NCI-H748 (cell line): ENCODE results near the gene TCEANC2.
A peak's percentile ranks its signal among the peaks of the same experiment; 100 is the strongest.
"Not testable (repeated sequence)": the region's sequence is repeated elsewhere in the genome, so short reads cannot be mapped to it uniquely, and the experiment has no call there.

ENCODE experiments used
- DNase-seq: peaks from one replicate; lab custom pipeline; 2025; ENCODE audit not compliant: unreplicated experiment; lab: John Stamatoyannopoulos, UW

Gene TCEANC2

DNA sequence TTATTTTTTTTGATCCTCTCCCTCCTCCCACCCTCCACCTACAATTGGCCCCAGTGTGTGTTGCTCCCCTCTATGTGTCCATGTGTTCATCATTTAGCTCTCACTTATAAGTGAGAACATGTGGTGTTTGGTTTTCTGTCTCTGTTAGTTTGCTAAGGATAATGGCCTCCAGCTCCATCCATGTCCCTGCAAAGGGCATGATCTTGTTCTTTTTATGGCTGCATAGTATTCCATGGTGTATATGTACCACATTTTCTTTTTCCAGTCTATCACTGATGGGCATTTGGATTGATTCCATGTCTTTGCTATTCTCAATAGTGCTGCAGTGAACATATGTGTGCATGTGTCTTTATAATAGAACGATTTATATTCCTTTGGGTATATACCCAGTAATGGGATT is 28.6 kb upstream of the TCEANC2 start:
- DNase-seq = not testable (repeated sequence)

DNA sequence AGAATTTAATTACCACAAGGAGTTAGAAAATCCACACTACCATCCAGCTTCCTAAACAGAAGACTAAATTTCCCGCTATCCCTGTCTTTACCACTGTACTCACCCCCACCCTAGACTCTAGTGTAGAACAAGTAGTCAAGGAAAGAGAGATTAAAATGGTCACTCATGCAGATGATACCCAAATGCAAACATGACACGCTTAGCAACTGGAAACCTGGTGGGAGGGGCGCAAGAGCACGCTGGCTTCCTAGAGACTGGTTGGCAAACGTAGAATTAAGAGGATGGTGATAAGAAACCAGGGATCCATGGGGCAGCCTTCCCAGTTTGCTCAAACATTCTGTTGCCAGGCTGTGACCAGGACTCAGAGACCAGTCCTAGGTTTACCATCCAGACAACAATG is 25.6 kb upstream of the TCEANC2 start:
- DNase-seq = no peak

DNA sequence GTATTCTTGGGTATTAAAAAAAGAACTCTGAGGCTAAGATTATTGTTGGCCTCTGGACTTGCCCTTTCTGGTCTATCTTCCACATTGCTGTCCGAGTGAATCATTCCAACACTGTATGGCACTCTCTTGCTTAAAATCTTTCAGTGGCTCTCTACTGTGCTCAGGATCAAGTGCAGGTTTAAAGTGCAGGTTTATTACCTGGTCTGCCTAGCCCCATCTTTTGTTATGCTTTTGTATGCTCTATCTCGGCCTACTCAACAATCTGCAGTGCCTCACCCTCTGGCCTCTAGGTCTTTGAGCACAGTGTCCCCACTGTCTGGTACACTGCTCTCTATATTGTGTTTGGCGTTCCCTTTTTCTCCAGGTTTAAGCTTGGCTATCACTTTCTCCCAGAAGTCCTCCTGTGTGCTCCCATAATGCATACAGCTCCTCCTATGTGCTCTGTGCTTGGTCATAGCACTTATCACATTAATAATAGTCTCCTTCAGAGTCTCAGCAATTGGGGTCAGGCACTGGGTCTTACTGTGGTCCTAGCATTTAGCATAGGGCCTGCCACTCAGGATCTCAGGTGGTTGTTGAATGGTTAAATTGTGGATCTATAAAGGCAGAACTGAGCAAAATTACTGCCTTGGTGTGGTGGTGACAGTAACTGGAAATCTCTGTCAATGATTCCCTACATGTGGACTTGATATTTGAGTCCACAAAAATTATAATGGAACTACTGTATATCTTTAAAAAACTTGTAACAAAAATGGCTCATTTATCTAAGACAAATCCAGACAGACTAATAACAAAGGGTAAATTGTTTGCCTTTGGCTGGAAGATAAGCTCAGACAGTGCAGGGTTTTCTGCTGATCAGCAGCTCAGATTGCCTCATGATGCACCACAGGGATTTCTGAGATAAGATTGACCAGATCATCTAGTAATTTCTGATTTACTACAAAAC is 24.8 kb upstream of the TCEANC2 start:
- DNase-seq = no peak

DNA sequence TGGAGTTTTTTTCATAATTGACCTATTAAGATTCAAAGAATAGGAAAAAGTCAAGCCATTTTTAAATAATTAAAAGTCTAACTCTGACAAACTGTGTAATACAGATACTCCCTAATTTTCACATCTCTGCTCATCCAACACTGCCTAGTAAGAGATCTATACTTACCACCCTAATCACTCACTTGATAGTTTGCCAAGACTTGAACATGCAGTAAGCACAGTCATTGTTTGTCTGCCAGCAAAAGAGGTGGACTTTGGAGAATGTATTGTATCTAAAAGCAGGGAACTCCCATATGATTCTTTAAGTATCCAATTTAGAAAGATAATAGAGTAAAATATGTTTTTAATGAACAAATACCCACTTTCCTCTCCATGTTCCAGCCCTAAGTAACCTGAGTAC is 15.9 kb upstream of the TCEANC2 start:
- no peak for DNase-seq

DNA sequence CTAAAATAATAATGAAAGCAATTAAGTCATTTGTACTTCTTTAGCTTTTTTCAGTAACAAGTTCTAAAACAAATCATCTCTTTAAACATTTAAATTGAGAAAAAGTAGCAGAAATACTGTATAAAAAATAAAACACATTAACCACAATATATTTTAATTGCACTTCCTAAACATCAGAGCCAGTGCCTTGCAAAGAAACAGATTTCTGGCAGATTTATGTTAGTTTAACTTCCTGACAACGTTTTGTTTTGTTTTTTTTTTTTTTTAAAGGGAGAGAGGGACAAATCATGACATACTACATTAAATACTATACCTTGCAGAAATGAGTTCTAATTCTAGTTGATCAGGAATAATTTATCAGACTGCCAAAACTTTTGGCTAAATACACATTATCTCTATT is 11.6 kb upstream of the TCEANC2 start:
- no peak for DNase-seq

DNA sequence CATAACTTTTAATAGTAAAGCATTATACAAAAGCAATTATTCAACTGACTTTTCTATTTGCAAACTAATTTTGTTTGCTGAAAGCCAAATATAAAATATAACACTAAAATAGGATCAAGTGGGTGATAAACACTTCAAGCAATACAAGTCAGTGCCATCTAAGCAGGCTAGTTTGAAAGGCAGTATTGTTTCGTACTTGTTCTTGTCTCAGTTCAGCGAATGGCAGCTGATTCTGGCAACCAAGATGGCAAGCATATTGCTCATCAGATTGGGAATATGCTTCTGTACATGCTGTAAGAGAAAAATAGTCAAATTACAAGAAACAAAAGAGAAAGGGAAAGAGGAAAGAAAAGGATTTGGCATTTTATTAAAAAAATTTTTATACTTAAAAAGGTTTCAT is 7.9 kb upstream of the TCEANC2 start:
- no peak for DNase-seq

DNA sequence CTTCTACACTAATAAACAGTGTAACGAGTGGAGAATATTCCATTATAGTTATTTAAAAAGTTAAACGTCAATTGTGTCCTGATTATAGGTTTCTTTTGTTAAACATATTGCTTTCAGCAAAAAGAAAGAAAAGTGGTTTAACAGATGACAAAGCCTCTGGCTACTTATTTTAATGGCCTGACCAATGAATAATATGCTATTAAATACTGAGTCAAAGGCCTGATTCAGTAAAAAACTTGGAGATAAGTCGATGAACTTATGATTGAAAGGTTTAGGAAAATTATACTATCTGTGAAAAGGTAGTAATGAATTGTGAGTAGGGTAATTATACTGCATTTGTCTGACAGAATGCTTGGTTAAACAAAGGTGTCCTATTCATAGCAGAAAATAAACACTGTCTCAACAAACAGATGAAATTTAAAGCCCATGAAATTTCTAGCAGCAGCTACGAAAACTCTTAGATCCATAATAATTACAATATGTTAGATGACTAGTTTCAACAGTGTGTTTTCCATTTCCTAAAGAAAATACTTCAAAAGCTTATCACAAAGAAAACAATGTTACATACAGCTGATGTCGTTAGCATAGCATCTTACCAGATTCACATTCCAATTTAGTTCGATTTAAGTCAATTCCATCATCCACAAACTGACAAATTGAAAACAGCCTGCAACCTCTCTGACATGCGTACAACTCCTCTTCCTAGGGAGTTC is 6.6 kb upstream of the TCEANC2 start:
- peak; percentile 80 for DNase-seq

DNA sequence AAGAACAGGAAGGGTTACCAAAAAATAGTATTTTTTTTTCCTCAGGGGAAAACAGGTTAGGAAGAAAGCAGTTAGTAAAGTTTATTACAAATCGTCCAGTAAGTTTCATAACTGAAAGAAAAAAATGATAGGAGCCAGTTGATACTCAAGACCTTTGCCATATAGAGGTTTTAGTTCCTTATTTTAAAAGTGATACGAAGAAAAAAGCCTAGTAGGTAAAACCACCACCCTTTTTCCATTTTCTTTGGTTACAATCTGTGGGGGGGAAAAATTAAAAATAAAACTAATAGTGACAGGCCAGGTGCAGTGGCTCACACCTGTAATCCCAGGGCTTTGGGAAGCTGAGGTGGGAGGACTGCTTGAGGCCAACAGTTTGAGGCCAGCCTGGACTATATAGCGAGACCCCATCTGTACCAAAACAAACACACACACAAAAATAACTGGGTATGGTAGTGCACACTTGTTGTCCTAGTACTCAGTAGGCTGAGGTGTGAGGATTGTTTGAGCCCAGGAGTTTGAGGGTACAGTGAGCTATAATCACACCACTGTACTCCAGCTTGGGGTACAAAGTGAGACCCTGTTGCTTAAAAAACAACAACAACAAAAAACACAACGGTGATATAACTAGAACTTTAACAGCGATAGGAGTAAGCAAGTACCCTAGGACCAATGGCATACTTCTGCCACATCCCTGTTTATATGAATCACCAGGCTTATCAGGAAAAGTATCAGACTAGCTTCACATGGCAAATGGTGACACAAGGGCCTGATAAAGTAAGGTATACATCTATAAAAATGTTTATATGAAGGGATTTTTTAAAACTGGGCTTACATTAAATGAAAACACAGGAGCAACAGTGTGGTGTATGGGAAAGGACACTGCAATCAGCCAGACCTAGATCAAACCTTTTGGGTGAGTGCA is 5.8 kb upstream of the TCEANC2 start:
- no peak for DNase-seq

DNA sequence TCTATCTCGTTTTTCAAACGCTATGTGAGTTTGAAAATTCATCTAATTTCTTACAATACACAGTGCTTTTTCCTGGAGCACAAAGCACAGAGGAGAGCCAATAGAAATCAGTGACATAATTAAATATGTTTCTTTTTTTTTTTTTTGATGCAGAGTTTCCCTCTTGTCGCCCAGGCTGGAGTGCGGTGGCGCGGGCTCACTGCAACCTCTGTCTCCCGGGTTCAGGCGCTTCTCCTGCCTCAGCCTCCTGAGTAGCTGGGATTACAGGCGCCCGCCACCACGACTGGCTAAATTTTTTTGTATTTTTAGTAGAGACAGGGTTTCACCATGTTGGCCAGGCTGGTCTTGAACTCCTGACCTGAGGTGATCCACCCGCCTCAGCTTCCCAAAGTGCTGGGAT is 3.0 kb upstream of the TCEANC2 start:
- DNase-seq = not testable (repeated sequence)

DNA sequence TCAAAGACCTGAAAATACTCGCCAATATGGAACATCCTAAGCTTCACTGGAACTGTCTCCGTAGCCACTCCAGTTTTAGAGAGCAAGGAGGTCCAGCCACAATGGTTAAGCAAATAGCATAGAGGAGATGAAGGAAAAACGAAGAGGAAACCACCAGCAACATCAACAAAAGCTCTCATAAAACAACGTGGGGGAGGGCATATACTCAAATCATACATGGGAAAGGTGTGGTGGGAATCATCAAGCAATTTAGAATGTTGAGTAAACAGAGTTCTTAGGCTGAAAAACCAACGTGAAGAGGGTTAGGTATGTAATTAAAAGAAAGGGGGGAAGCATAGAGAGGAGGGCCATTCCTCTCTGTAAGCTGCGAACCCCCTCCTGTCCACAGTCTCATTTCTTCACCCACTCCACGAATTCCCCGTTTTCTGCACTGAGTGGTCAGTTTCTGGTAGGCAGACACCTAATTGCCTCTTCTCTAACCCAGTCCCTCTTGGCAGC is 1.4 kb upstream of the TCEANC2 start:
- peak; percentile 53 for DNase-seq

DNA sequence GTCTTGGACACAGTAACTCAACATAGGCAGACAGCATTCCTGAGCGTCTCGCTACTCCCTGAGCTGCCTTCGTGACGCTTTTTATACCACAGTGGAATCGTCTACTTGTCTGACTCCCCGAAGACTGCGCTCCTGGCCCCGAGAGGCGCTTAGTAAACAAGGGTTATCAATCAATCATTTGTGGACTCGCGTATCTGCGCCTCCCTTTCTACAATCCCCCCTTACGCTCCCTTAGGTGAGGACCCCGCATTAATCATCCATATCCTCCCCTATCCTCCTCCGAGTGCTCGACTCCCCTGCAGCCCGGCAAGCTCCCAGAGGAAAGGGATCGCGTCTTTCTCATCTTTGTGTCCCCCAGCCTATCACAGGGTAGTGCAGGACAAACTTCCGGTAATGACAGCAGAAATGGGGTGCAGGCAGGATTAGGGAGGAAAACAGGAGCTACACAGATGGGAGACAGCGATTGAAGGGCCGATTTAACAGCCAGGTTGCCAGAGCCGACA is 926 bp upstream of the TCEANC2 start:
- DNase-seq = peak; percentile 53

DNA sequence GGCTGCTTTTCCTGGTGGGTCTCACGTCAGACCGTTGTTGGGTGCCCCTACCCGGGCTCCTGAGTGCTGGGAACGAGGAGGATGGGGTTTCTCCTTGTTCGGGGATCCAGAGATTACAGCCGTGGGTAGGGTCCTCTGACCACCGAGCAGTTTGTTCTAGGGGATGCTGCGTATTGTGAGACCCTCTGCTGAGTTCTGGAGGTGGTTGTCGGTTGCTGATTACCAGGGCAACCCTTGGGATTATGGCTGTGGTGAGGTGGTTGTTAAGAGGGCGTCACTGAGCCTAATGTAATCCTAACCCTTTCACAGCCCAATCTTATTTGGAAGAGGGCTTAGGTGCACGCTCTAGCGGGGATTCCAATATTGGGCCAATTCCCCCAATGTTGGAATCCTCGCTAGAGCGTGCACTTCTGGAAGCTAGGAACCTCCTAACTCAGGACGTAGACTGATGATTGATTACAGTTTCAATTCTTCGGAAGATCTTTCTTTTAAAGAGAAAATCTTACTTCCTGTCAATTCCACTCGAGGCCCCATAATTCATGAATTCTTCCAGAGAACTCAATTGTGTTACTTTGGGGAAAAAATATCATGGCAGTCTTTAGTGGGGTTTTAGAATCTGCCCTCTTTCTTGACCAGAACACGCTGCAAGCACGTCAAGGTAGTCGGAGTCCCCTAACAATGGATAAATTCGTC is 483 bp downstream of the TCEANC2 start:
- DNase-seq = peak; percentile 58

DNA sequence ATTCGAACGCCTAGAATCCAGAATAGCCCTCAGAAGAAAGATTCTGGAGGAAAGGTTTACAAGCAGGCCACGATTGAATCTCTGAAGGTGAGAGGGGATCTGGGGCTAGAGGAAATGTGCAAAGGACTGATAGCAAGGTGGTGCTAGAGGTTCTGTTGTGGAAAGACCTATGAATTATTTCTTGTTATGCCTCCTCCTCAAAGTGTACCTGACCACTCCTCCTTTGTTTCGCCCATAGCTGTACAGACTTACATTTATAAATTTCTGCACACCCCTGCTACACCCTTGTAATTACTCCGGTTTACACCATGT is 986 bp downstream of the TCEANC2 start:
- peak; percentile 12 for DNase-seq

DNA sequence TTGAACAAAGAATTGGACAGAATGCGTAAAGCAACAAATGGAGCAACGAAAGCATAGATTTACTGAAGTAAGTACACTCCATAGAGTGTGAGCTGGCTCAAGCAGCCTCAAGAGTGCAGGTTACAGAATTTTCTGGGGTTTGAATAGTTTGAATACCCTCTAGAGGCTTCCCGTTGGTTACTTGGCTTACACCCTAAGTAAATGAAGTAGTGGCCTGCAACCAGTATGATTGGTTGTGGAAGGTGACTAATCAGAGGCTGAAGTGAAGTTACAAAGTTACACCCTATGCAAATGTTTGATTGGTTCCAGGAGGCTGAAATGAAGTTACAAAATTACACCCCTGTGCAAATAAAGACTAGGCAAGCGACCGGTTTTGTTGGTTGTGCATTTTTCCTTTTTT is 10.9 kb downstream of the TCEANC2 start:
- DNase-seq = no peak

DNA sequence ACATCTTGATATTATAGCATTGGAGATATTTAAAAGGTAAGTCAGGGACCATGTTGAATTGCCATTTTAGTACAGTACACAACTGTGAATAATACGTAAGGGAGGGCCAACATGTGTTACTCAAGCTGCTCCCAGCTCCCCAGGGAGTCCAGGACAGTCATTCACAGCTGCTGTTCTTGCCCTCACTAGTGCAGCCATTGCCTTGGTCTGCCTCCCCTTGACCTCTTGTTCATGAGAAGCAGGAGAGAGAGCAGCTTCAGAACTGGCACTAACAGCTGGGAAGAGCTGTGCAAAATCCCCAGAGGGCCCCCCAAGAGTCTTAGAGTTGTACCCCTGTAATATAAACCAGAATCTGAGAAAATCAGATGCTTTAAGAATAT is 16.4 kb downstream of the TCEANC2 start:
- DNase-seq = peak; percentile 26

DNA sequence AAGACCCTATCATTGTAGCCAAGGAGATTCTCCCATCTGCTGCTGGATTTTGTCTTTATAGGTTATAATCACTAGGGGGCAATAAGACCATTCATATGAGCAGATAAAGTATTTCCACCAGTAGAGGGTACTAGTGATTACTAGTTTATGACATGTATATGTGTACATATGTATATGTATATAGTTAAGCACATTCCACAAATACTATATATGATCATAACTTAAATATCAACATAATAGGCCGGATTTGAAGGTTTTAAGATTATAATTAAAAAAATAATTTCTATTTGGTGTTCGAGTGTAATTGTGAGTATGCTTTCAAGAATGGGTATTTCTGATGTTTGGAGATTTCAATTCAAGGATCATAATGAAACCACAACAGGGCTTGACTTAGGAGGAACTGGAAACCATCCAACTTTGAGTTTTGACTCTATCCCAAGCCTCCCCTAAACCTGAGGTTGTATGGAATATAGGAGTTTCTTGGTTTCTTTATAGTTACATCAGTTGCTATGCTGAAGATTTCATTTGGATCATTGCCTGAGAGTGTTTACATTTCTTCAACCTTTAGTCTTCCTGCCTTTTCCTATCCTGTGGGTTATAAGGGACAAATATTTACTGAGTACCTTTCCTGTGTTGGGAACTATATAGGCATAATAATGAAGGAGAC is 16.9 kb downstream of the TCEANC2 start:
- DNase-seq = peak; percentile 66

DNA sequence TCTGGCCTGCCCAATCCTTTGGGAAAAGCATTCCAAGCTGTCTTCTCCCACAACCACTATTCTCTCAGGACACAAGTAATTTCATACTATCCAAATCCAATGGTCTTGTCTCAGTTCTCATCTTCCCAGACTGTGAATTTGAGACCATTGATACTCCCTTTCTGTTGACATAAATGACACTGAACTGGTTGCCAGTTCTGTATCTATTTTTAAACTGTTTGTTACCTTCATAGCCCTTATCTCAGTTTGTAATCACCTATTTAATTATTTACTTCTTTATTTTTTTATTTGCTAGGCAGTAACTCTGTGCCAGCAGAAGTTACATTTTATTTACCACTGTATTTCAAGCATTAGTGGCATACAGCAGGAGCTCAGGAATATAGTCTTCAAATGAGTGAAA is 24.0 kb downstream of the TCEANC2 start:
- DNase-seq = no peak

DNA sequence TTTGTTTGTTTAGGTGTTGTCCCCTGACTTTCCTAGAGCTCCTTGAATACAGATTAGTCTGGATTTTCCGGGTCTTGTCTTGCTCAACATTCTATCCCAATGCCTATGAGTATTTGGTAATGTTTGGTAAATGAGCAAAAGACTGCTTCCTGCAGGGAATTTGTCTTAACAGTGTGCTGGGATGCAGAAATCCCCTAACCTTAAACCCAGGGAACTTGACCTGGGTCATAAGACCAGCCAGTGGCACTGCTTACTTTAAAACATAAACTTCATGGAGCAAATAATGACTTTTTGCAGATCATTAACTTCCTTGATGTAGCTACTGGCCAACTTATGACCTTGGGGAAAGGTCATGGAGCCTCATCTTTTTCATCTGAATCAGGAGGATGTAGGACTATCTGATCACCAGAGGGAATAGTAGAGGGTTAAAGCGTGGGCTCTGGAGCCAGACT is 27.2 kb downstream of the TCEANC2 start:
- DNase-seq = no peak

DNA sequence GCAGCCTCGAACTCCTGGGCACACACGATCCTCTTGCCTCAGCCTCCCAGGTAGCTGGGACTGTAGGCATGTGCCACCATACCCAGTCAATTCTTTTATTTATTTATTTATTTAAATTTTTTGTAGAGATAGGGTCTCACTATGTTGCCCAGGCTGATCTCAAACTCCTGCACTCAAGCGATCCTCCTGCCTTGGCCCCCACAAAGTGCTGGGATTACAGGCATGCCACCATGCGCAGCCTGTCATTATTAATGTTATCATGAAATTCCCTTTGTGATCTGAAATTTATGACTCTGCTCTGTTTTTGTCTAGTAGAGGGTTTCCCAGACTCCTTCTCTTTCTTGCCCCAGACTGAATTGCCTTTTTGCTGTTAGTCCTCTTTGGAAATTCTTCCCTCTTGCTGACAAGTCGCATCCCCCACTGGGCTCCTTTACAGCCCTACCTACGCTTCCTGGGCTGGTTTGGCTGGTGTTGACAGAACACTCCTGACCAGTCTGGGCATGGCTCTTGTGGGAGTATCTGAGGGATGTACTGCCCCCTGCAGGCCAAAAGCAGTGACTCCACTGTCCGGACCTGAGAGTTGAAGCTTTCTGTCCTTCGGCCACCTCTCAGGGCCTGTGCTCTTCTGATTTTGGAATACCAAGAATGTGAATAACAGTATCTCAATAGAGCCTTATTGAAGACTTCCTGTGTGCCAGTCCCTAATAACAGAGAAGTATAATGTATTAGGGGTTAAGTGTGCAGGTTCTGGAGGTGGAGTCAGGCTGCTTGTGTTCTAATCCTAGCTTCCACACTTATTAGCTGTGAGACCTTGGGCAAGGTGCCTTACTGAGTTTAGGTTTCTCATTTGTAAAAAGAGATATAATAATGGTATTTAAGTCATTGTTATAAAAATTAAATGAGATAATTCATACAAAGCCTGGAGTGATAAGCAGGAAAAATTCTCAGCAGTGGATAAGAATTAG is 28.2 kb downstream of the TCEANC2 start:
- peak; percentile 79 for DNase-seq
